ENCODE results near the gene RAP1GAP. TPM values are rescaled to one million over a fixed set of nuclear protein-coding genes. Genes with fewer than 3 reads are reported as not detected.

RAP1GAP gene
- total and polyA plus RNA-seq, 9 of the 15 experiments (the other 6 are each of a cell fraction or from before 2014, with no cell fraction given) = 0.29 to 30.2 (median 19.2) TPM

DNA sequence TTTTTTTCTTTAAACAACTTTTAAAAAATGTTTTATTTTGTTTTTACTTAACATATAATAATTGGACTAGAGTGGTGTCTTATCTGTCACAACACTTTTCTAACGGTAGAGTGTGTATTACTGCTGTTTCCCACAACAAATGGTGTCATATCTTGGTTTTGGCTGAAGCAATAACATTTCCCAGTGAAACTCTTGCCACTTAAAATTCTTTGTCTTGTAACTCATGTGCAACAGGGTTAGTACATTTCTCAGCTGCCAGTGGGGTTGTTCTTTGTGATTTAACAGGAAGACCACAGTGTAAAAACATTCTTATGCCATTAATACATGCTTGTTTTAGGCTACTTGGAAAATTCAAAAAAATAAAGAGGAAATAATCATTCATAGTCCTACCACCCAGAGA, 116.4 kb downstream of the RAP1GAP start:
- intact Hi-C loops (cut with micrococcal nuclease) = no loop called here
- Histone ChIP-seq H2AFZ (ENCODE audit: low read depth, low read length) (no peak overlapping the region), H3K36me3 (ENCODE audit: control insufficient read depth, insufficient read depth, low read length) (no peaks in the 10 kb centered on the region), H3K9me1 (ENCODE audit: control insufficient read depth, insufficient read depth, low read length) (no peaks in the 10 kb centered on the region), H4K20me1 (replicated peaks; ENCODE audit: control insufficient read depth, insufficient read depth, low read length) (no peaks in the 10 kb centered on the region), H3K9me3 (replicated peaks; ENCODE audit: control insufficient read depth, insufficient read depth, low read depth, low read length) (no peaks in the 10 kb centered on the region), H3K4me3 (no peak overlapping the region), H3K27me3 (ENCODE audit: control insufficient read depth in 2 of 2, insufficient read depth in 2 of 2, low read length in 2 of 2) (peaks cover 40 to 67% of the 10 kb centered on the region in 2 experiments), H3K4me2 (ENCODE audit: insufficient read depth, low read length) (no peak overlapping the region), H3K9ac (ENCODE audit: insufficient read depth in 1 of 2, low read depth in 2 of 2, low read length in 2 of 2) (no peak overlapping the region), H3K27ac (ENCODE audit: extremely low read depth, low read depth, low read length) (no peak overlapping the region), H3K79me2 (ENCODE audit: control insufficient read depth, insufficient read depth, low read length) (no peaks in the 10 kb centered on the region), H3K4me1 (replicated peaks in 1 of 2; ENCODE audit: control insufficient read depth in 2 of 2, insufficient read depth in 2 of 2, low read length in 2 of 2) (peaks cover 2 to 9% of the 10 kb centered on the region in 2 experiments)
- in situ Hi-C loops (cut with MboI) = no loop called here
- POLR2A ChIA-PET = interaction anchor here (1.2 kb wide), 1 partner anchor 24 kb away, joined by 3 read pairs; no protein-coding TSS in a partner anchor
- BruUV-seq (replicated peaks) = no TSS peak
- WGBS (ENCODE audit: insufficient coverage, low coverage, missing lambda C conversion rate) = 0% methylated on average over 1 of the region's 1 CpG
- ATAC-seq = no peak
- TF ChIP-seq CEBPG (CRISPR knock-in tag; IDR thresholded peaks at IDR 0.05) (peak; percentile 56), CEBPG (tag; conservative IDR thresholded peaks at IDR 0.05 in 1 of 2, IDR thresholded peaks at IDR 0.05 in 1 of 2) (peak in 1 of 2 experiments; percentile 51; a peak in 2 of 4 replicates), TAF15 (IDR thresholded peaks at IDR 0.05; ENCODE audit: low read depth, low read length) (no peak), SAP30 (IDR thresholded peaks at IDR 0.05; ENCODE audit: borderline replicate concordance, insufficient read depth, low read depth, low read length, poor library complexity, severe bottlenecking) (no peak), SOX6 (IDR thresholded peaks at IDR 0.05) (0 out of 2 replicates have a peak, but pooled peaks have one; percentile 18)
- CTCF ChIA-PET (ENCODE audit: low intra/inter-chr PET ratio) = no interaction called here
- FAIRE-seq = no peak
- DNase-seq (ENCODE audit: extremely low read depth in 1 of 4, low spot score in 3 of 4) = no peak

Data from K562 (cell line).